ENCODE measurements around the gene IKZF2.

The IKZF2 gene

DNA sequence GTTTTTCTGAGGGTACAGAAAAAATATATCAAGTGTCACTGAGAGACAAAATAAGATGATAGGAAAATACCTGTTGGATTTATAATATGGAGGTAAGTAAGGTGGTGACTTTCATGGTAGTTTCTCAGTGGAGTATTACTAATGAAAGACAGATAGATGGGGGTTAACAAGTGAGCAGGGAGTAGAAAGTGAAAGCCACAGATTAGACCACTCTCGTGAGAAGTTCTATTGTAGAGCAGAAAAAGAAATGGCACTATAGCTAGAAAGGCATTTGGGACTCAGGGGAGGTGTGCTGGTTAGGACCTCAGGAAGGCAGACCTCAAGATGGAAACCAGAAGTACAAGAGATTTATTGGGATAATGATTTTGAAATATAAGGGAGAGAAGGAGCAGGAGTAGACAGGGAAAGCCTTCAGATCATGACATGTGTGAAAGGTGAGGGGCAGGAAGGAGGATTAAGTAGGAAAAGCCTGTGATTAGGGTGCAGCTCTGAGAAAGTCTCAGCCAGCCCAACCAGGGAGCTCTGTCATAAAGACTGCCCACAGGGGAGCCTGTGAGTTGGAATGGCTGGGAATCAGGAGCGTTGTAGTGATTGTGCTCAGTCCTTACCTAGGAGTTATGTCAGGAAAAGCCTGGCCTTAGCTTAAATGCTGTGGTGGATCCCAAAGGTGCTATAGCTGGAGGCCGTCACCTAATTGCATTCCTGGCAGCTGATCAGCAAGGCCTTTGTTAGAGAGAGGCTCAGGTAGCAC is 198.1 kb downstream of the IKZF2 start:
- DNase-seq: no peak

DNA sequence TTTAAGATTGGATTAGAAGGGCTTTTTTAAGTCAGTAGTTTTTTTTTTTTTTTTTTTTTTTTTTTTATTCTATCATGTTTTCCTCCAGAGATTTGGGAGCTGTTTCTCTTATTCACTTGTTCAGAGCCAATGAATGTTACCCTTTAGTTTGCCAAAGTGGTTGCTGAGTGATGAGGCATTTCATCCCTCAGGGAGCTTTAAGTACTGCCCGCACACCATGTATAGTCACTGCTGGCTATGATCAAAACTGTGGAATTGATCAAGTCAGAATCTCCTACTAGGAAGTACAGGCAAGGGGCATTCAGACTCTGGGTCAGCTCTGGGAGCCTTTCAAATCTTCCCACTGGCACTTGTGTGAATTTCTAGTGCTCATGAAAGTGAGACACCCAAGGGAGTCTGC is 201.6 kb downstream of the IKZF2 start:
- no peak for DNase-seq

All from activated effector memory CD4-positive, alpha-beta T cell treated with Interleukin-2 at 50 U/mL for 16 hours (primary cell).